CD14-positive monocyte (primary cell): ENCODE results near the gene ARFIP2. TPM values are rescaled to one million over a fixed set of nuclear protein-coding genes. Genes with fewer than 3 reads are reported as not detected.

Source experiments
- DNase-seq, 3 donors: peaks; one replicate each; pipeline ENCODE4 v3.0.0-alpha.2; 2011 to 2022
- H2AFZ ChIP-seq: 2 replicates; pipeline ENCODE4 v1.6.0; 2012; ENCODE audit warnings: mild to moderate bottlenecking, low read depth, low read length, inconsistent platforms; ENCODE audit not compliant: insufficient read depth, poor library complexity, severe bottlenecking
- H3K27ac ChIP-seq, 2 donors: 1 replicate in 1 of 2; 2 replicates in 1 of 2; pipeline ENCODE4 v1.5.1; 2012 to 2013; ENCODE audit warnings: low read length in 2 of 2, control low read depth in 1 of 2, inconsistent platforms in 1 of 2, low read depth in 1 of 2, mild to moderate bottlenecking in 1 of 2
- H3K27me3 ChIP-seq, 2 donors: one replicate each; pipeline versions ENCODE4 v1.6.0 to v1.6.1; 2011 to 2013; ENCODE audit warnings: low read length in 2 of 2; ENCODE audit not compliant: control insufficient read depth in 2 of 2, insufficient read depth in 2 of 2
- H3K36me3 ChIP-seq, 2 donors: replicated peaks in 1 of 2; 1 replicate in 1 of 2; 2 replicates in 1 of 2; pipeline versions ENCODE4 v1.5.1 to v1.6.1; 2012 to 2013; ENCODE audit warnings: low read length in 2 of 2, control low read depth in 1 of 2, inconsistent platforms in 1 of 2, mild to moderate bottlenecking in 1 of 2; ENCODE audit not compliant: insufficient read depth in 2 of 2, control insufficient read depth in 1 of 2
- H3K4me1 ChIP-seq, 2 donors: 1 replicate in 1 of 2; 2 replicates in 1 of 2; pipeline versions ENCODE4 v1.5.1 to v1.6.1; 2012 to 2013; ENCODE audit warnings: low read length in 2 of 2, control low read depth in 1 of 2, inconsistent platforms in 1 of 2, mild to moderate bottlenecking in 1 of 2, moderate library complexity in 1 of 2; ENCODE audit not compliant: insufficient read depth in 2 of 2, control insufficient read depth in 1 of 2
- H3K4me2 ChIP-seq: replicated peaks from 2 replicates; pipeline ENCODE3; 2012; ENCODE audit warnings: low read length, moderate library complexity, mild to moderate bottlenecking; ENCODE audit not compliant: poor library complexity, severe bottlenecking; ENCODE audit errors: extremely low read depth
- H3K4me3 ChIP-seq, 3 experiments: fragments of 200-600 bp in 1 of 3; sonication (generic) in 1 of 3; replicated peaks in 1 of 3; 1 replicate in 2 of 3; 2 replicates in 1 of 3; pipeline ENCODE4 v1.5.1; 2011 to 2013; ENCODE audit warnings: low read length in 3 of 3, mild to moderate bottlenecking in 3 of 3, control low read depth in 2 of 3, low read depth in 2 of 3, inconsistent platforms in 1 of 3, moderate library complexity in 1 of 3
- H3K79me2 ChIP-seq: 2 replicates; pipeline ENCODE4 v1.6.0; 2012; ENCODE audit warnings: mild to moderate bottlenecking, control low read depth, inconsistent platforms, low read length, moderate library complexity; ENCODE audit not compliant: insufficient read depth
- H3K9ac ChIP-seq: 2 replicates; pipeline ENCODE4 v1.6.0; 2017; ENCODE audit warnings: low read length, mild to moderate bottlenecking; ENCODE audit not compliant: insufficient read depth, poor library complexity, severe bottlenecking
- H3K9me3 ChIP-seq, 2 donors: replicated peaks in 1 of 2; 1 replicate in 1 of 2; 2 replicates in 1 of 2; pipeline versions ENCODE4 v1.5.1 to v1.6.1; 2012 to 2013; ENCODE audit warnings: low read length in 2 of 2, control low read depth in 1 of 2; ENCODE audit not compliant: control insufficient read depth in 1 of 2, insufficient read depth in 1 of 2
- H4K20me1 ChIP-seq: 2 replicates; pipeline ENCODE4 v1.6.0; 2012; ENCODE audit warnings: mild to moderate bottlenecking, low read length, control low read depth, moderate library complexity; ENCODE audit not compliant: insufficient read depth
- H3K27ac Mint-ChIP-seq, 7 donors: one replicate each; pipeline ENCODE4 v1.8.0; 2020; ENCODE audit warnings: mild to moderate bottlenecking in 7 of 7, mixed read lengths in 7 of 7, moderate library complexity in 6 of 7, inconsistent platforms in 2 of 7
- H3K27me3 Mint-ChIP-seq, 3 donors: one replicate each; pipeline ENCODE4 v1.8.0; 2021 to 2022; ENCODE audit warnings: low read depth in 3 of 3, mild to moderate bottlenecking in 3 of 3, mixed read lengths in 3 of 3, moderate library complexity in 3 of 3, inconsistent platforms in 1 of 3
- H3K36me3 Mint-ChIP-seq, 2 donors: one replicate each; pipeline ENCODE4 v1.8.0; 2020; ENCODE audit warnings: mixed read lengths in 2 of 2, inconsistent platforms in 1 of 2, mild to moderate bottlenecking in 1 of 2
- H3K4me1 Mint-ChIP-seq: one replicate; pipeline ENCODE4 v1.8.0; 2020; ENCODE audit warnings: mild to moderate bottlenecking, mixed read lengths
- H3K4me3 Mint-ChIP-seq, 2 donors: one replicate each; pipeline ENCODE4 v1.8.0; 2020; ENCODE audit warnings: mild to moderate bottlenecking in 2 of 2, mixed read lengths in 2 of 2, moderate library complexity in 1 of 2
- H3K9me3 Mint-ChIP-seq, 7 donors: one replicate each; pipeline ENCODE4 v1.8.0; 2020 to 2022; ENCODE audit warnings: mixed read lengths in 7 of 7, mild to moderate bottlenecking in 6 of 7, moderate library complexity in 6 of 7, inconsistent platforms in 2 of 7
- CTCF ChIP-seq: fragments of 200-600 bp; IDR thresholded peaks from one replicate; pipeline ENCODE4 v1.8.0; 2022; ENCODE audit warnings: antibody characterized with exemption, mild to moderate bottlenecking
- WGBS: methylation state at CpG from one replicate; pipeline ENCODE4 v1.1.5; 2013; ENCODE audit warnings: missing lambda C conversion rate; ENCODE audit not compliant: insufficient coverage; 5-methylcytosine and 5-hydroxymethylcytosine counted together
- intact Hi-C, 2 donors: fragments of 100-400 bp; cut with micrococcal nuclease; formaldehyde crosslinking; loops; one replicate each; pipeline versions ENCODE4 v1.15.0 to v1.15.1; 2023
- polyA plus RNA-seq, 3 donors: library from polyadenylated mRNA; depleted of rRNA in 1 of 3; unstranded in 2 of 3; stranded (reverse) in 1 of 3; fragments of 300-500 nt in 2 of 3; fragments of >200 nt in 1 of 3; fragmentation: Illumina TruSeq in 2 of 3; gene quantifications; 1 replicate in 2 of 3; 2 replicates in 1 of 3; pipeline ENCODE4 v1.2.3, GENCODE V29; 2012 to 2021

ARFIP2 gene
- polyA plus RNA-seq, 3 donors = 21.6 to 43.8 (median 27.2) TPM

- Mint-ChIP-seq H3K36me3 (peaks cover 45 to 52% of the 10 kb centered on the region in 2 donors), H3K27ac (peak overlapping the region in 1 of 7 donors; percentile 10), H3K27me3 (peaks cover 0 to 3% (median 0%) of the 10 kb centered on the region in 3 donors), H3K9me3 (peaks cover 0 to 1% (median 0%) of the 10 kb centered on the region in 7 donors), H3K4me1 (no peaks in the 10 kb centered on the region), H3K4me3 (no peak overlapping the region)
- no peak for DNase-seq
- Histone ChIP-seq H3K4me1 (no peaks in the 10 kb centered on the region), H2AFZ (no peak overlapping the region), H3K36me3 (peaks cover 11 to 38% of the 10 kb centered on the region in 2 donors), H3K27ac (no peak overlapping the region), H3K4me3 (no peak overlapping the region), H3K27me3 (no peaks in the 10 kb centered on the region), H3K79me2 (no peaks in the 10 kb centered on the region), H3K4me2 (no peak overlapping the region), H3K9me3 (no peaks in the 10 kb centered on the region), H3K9ac (no peak overlapping the region), H4K20me1 (no peaks in the 10 kb centered on the region)
- intact Hi-C loops = no loop called here
- WGBS = 100% methylated on average over 1 of the region's 3 CpGs
- TF ChIP-seq CTCF = no peak
Measured at GRCh38 chr11:6520265-6520664, 39.1 kb upstream of the ARFIP2 start.

- Histone ChIP-seq H3K79me2 (no peaks in the 10 kb centered on the region), H2AFZ (no peak overlapping the region), H3K27ac (no peak overlapping the region), H3K4me2 (no peak overlapping the region), H3K36me3 (peaks cover 19 to 63% of the 10 kb centered on the region in 2 donors), H3K4me3 (no peak overlapping the region), H4K20me1 (no peaks in the 10 kb centered on the region), H3K4me1 (no peaks in the 10 kb centered on the region), H3K9ac (no peak overlapping the region), H3K27me3 (no peaks in the 10 kb centered on the region), H3K9me3 (no peaks in the 10 kb centered on the region)
- no peak for TF ChIP-seq CTCF
- Mint-ChIP-seq H3K27ac (no peak overlapping the region), H3K9me3 (peaks cover 2 to 13% (median 7%) of the 10 kb centered on the region in 7 donors), H3K4me3 (no peak overlapping the region), H3K27me3 (peaks cover 0 to 3% (median 0%) of the 10 kb centered on the region in 3 donors), H3K4me1 (no peaks in the 10 kb centered on the region), H3K36me3 (peaks cover 52 to 72% of the 10 kb centered on the region in 2 donors)
- intact Hi-C loops = no loop called here
- DNase-seq = no peak
Measured at GRCh38 chr11:6516865-6517264, 35.7 kb upstream of the ARFIP2 start.
